GM18511 (cell line): ENCODE results near the gene PLA2G12A.

Experiments
- ATAC-seq: cut with Tn5 transposase; IDR thresholded peaks from one replicate; pipeline ENCODE4 v1.9.1; 2021; ENCODE audit warnings: mild to moderate bottlenecking, moderate library complexity; ENCODE audit not compliant: unreplicated experiment

PLA2G12A gene

DNA sequence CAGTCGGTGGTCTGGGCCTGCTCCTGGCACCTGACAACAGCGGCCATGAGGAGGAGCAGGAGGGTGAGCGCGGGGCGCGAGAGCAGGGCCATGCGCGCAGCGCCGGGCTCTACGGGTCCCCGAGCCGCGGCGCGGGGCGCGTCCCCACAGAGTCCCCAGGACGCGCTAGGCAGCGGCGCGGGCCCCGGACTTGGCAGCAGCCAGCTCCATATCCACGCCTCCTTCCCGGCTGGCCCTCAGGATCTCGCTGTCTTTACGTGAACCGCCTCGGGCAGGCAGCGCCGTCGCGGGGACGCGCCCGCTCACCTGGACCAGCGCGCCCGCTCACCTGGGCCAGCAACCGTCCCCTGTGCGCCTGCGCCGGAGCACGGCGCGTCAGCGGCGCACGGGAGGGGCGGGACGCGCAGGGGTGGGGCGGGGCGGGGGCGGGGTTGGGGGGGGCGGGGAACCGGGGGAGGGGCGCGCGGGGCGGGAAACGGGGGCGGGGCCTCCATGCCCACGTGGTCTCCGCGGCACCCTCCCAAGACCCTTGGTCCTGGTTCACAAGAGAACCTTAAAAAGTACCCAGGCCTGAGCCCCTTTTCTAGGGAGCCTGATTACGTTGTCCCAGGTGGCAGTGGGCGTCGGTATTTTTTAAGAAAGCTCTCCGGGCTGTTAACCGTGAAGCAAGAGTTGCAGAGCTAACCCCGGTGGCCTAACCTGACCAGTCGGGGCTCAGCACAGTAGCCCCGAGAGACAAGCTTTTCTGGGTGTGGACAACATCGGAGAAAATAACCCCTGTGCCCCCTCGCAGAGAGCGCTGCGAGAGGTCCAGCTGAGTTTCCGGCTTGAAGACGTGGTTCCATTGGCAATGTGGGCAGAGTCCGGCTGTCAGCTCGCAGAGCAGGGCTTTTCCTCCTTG lies at the start of gene PLA2G12A:
Gene PLA2G12A (minus strand): TSS at position 353 of the 901 bp plus-strand sequence. CDS start 261 bp downstream, at position 92.
- peak; percentile 85 for ATAC-seq

DNA sequence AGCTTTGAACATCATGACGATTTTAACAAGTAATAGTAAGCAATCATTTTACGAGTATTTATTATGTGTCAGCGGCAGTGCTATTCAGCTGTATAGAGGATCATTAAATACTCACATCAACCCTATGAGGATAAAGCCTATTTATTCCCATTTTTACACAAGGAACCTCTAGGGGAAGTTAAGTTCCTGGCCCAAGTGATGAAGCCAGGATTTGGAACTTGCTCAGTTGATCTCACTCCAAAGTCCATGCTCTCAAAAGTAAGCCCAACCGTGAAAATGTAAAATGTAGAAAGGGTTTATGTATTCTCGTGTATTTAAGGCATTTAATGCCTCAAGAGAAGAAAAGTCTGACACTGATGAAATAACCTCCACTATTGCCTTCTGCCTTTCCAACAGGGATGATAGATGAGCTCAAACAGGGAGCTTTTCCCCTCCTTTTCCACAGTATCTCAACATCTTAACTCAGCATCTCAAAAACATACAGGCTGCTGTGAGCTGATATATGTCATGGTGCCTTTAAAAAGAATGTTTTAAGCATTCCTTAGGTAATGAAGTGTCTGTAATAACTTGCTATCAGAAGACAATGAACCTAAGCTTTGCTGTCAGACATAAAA lies 35.0 kb upstream of the PLA2G12A start:
- ATAC-seq, result no peak

DNA sequence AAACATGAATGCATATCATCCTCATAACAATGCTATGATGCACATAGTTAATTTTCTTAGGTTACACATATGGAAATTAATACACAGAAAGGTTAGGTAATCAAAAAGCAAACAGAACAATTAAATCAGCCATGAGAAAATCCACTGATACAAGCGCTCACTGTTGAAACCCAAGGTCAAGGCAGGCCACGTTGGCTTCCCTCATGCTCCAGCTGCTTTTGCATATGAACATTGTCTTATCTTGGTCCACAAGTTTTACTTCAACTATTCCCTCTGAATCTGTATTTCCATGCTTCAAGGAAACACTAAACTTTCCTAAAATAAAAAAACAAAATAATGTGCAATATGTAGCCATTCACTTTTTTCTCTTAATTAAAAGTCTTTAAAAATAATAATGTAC lies 34.5 kb upstream of the PLA2G12A start:
- no peak for ATAC-seq

DNA sequence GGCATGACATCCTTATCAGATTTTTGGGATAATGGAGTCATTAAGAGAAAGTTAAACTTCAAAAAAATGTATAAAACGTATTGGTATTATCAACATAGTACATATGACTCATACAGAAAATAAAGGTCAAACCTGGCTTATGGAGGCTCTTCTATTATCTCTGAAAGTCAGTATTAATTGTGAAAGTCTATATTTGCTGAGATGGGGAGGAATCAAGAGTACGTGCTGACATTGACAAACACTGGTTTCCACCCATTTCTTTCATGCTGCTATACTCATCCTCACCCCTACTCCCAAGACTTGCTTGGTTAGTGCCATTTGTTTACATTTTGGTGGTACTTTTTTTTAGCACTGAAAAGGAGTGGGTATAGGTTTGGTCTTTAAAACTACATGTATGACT lies 30.8 kb upstream of the PLA2G12A start:
- ATAC-seq, result no peak

DNA sequence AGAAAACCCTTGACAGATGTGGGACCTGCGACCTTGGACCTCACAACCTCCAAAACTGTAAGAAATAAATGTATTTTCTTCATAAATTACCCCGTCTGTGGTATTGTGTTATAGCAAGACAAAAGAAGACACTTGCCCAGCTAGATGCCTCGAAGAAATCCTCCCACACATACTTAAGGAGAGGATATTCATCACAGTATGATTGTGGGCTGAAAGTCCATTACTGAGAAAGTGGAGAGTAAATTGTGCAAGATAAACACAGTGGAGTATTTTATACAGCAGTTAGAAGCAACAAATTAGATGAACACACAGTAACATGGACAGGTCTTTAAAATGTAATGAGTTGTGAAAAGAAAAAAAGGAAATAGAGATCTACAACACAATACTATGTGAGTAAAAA lies 25.8 kb upstream of the PLA2G12A start:
- ATAC-seq, result no peak

DNA sequence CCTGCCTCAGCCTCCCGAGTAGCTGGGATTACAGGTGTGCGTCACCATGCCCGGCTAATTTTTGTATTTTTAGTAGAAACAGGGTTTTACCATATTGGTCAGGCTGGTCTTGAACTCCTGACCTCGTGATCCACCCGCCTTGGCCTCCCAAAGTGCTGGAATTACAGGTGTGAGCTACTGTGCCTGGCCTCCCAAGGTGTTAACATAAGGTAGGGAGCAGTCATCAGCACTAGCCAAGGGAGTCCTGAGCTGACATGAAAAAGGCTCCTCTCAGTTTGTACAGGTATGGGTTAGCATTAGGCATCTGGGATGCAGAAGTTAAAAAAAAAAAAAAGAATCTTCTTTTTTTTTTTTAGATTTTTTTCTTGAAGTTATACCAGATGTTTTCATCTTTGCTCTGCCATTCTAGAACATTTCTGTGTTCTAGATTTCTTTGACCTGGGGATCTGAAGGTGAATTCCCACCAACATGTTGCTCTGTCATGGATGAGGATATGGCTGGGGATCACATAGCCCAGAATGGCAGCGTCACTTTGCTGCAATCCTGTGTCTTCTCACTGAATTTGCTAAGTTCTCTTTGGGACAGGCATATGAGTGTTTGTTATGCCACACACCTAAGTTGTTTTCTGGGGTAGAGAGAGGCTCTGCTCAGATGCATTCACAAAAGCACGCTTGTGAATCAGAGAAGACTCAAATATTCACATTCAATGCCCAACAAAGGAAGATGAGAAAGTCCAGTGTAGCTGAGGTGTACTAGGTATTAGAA lies 24.4 kb upstream of the PLA2G12A start:
- ATAC-seq, result no peak

DNA sequence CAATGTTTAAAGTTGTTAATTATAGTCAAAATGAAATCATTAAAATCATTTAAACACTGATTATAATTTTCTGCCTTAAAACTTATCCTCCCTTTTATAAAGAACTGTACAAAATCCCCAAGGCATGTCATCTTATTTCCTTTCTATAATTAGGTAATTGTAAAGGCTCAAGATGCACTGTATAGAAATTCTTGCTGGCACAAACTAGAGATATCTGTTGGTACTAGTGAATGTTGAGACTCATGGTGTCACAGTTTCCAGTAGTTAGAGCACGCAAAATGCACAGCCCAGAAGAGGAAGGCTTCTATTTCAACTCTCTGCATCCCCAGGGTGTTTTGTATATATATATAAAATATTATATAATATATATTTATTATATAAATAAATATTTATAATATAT lies 22.7 kb upstream of the PLA2G12A start:
- ATAC-seq, result no peak

DNA sequence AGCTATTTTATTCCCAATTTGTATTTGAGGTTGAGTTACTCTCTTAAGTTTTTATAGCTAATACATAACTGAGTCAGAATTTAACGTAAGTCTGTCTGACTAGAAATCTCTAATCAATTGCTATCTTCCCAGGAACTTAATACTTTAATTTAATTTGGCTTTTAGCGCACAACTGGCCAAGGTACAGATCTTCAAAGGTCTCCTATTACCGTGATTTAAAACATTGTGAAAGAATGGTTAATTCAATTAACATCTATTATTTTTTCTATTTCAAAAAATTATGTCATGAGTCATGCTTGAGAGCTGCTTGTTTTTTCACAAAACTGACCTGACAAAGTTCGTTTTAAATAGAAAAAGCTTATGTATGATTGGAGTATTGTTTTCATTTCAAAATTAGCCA lies 22.0 kb upstream of the PLA2G12A start:
- ATAC-seq, result no peak

DNA sequence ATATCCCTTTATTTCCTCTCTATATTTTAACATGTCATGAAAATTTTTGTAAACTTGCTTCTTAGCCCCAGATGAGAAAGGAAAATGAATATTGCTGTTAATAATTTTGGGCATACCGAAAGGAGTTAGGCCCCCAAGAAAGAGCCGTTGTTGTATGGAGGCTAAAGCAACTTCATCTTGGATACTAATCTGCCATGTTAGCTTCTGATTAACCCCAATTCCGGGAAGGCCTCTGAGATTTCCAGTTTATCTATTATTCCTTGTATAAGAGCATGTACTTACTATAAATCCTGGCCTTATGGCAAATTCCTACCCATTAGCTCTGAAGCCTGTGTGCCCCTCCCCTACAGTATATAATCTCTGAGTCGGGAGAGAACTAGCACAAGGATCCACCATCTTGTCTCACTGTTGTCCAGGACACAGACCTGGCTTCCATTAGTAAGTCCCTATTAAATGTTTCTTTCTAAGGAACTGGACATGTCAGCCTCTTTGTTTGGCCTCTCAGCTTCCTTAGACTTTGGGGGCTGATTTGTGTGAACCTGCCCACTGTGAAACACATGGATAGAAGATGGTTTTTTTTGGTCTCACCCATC lies 20.9 kb upstream of the PLA2G12A start:
- ATAC-seq, result no peak

DNA sequence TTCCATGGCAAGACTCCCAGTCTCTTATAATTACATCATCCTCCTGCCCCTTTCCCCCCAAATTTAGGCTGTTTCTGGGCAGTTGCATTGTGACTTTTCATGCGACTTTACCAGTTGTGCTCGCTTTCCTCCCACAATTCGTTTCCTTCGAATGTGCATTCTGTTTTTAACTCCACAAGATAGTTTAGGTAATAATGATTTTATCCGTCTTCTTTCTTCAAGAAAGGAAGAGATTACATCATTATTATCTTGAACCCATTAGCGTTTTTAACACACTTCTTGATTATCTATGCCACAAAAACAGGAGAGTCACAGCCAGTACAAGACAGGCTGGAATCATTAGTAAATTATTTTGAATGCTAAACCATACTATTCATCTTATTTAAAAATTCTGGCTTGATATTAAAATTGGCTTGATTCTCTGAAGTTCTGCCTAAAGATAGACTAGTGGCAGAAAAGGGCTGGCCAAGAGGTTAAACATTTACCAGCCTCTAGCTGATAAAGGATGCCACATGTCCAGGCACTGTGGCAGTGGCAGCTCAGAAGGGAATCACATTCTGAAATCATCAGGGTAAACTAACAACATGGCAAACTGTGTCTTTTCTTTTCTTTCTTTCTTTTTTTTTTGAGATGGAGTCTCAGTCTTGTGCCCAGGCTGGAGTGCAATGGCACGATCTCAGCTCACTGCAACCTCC lies 19.7 kb upstream of the PLA2G12A start:
- ATAC-seq, result no peak

DNA sequence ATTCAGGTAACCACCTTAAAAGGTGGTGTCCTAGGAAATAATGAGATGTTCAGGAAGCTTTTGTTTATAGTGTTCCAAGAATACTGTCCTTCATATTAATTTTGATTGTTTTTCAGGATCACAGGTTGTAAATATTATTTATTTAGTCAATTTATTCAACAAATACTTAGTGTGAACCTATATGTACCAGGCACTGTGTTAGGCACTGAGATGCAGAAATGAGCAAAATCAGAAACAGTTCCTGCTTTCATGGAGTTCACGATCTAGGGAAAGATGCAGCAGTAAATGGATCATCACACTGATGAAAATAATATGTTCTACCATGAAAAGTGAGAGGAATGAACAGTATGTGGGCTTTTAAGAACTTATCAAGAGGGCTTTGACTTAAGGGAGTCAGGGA lies 18.2 kb upstream of the PLA2G12A start:
- no peak for ATAC-seq

DNA sequence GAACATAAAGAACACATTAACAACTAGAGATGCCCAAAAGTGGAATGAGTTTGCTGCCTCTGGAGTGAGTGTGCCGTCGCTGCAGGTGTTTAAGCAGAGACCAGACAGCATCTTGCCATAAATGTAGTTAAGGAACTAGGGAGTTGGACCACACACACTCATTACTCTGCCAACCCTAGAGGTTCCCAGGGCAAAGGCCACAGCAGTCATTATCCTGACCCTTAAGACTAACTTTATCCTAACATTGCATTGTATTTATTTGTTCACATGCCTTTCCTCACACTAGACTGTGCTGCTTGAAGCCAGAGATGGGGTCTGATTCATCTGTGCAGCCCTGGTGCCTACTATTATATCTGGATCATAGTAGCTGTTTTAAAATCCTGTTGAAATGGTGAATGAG lies 16.9 kb upstream of the PLA2G12A start:
- ATAC-seq, result no peak

DNA sequence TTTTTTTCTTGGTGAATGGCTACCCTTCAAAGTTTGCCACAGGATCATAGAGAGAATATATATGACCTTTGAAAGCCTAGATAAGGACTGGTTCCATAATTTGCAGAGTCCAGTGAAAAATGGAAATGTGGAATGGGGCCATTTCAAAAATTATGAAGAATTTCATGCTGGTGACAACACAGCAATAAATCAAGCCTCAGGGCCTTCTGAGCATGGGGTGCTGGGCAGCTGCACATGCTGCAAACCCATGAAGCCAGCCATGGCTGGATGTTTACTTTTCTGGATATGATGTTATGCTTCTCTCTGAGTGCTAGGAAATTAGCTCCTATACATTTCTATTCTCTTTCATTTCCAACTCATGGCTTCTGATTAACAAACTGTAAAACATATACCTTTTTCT lies 16.0 kb upstream of the PLA2G12A start:
- no peak for ATAC-seq

DNA sequence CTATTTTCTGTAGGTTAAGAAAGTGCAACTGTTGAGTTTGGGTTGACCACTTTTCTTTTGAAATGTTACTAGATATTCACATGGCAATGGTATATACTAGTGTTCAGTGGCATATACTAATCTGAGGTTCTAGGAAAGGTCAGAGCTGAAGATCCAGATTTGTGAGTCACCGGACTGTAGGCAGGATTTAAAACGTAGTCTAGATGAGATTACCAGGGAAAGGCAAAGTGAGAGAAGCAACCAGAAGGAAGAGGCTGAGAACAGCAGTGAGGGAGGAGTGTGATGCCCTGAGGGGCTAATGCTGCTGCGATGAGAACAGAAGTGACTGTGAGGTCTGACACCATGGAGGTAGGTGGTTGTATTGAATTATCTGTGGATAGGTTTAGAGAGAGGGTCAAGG lies 9.7 kb upstream of the PLA2G12A start:
- ATAC-seq, result no peak

DNA sequence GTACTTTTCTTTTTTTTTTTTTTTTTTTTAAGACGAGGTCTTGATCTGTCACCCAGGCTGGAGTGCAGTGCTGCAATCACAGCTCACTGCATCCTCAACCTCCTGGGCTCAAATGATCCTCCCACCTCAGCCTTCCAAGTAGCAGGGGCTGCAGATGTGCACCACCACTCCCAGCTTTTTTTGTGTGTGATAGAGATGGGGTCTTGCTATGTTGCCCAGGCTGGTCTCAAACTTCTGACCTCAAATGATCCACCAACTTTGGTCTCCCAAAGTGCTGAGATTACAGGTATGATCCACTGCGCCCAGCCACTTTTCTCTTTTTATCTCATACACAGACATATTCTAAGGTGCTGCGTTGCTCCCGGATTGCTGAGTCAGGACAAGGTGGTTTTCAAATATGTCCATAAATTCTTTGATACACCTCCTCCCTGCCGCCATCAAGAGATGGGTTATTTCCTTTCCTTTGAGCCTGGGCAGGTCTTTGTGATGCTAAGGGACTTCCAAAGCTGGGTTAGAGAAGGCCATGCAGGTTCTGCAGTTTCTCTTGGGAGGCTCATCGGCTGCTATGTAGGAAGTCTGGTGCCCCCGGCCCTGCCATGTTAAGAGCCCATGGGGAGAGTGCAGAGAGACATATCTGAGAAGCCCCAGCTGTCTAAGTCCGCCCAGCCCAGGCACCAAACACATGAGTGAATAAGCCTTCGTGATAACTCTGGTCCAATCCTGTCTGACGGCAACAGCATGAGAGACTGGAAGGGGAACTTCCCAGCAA lies 8.4 kb upstream of the PLA2G12A start:
- ATAC-seq, result no peak

DNA sequence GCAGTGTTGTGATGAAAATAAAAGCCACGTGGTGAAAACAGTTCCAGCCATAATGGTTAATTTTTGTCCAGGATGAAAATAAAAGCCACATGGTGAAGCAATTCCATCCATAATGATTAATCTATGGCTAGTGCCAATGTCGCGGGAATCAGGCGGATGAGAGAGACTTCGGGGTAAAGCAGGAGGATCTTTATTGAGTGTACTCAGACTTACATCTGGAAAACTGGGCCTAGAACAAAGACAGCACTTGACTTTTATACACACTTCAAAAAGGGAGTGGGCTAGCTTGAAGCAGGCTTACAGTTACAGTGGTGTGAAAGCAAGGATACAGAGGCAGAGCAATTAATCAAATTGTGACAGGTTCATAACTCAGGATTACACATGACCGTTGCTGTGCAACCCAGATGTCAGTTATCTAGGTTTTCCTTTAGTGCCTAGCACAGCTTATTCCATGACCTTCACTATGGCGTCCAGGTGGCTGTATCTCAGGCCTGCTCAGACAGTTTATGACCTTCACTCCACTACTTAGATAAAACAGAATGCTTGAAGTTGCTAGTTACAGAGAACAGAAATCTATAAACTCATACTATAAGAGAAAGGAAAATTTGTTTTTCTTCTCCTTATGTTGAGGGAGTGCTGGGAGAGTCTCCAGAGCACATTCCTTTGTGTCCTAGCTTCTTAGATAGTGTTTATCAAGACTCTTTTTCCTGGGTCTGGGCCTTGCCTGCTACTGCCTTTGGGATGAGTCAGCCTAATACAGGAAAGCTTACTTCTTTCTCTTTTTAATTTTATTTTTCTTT lies 5.9 kb upstream of the PLA2G12A start:
- ATAC-seq, result no peak

DNA sequence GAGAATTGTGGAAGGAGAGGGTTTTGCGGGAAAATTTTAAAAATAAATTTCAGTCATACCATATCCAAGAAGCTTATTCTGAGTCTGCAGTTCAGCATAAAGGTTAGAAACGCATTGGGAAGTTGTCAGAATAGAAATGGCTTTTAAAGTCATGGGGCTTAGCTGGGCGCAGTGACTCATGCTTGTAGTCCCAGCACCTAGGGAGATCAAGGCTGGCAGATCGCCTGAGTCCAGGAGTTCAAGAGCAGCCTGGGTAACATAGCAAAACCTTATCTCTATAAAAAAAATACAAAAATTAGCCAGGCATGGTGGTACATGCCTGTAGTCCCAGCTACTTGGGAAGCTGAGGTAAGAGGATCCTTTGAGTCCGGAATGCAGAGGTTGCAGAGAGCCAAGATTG lies 3.9 kb upstream of the PLA2G12A start:
- ATAC-seq, result no peak

DNA sequence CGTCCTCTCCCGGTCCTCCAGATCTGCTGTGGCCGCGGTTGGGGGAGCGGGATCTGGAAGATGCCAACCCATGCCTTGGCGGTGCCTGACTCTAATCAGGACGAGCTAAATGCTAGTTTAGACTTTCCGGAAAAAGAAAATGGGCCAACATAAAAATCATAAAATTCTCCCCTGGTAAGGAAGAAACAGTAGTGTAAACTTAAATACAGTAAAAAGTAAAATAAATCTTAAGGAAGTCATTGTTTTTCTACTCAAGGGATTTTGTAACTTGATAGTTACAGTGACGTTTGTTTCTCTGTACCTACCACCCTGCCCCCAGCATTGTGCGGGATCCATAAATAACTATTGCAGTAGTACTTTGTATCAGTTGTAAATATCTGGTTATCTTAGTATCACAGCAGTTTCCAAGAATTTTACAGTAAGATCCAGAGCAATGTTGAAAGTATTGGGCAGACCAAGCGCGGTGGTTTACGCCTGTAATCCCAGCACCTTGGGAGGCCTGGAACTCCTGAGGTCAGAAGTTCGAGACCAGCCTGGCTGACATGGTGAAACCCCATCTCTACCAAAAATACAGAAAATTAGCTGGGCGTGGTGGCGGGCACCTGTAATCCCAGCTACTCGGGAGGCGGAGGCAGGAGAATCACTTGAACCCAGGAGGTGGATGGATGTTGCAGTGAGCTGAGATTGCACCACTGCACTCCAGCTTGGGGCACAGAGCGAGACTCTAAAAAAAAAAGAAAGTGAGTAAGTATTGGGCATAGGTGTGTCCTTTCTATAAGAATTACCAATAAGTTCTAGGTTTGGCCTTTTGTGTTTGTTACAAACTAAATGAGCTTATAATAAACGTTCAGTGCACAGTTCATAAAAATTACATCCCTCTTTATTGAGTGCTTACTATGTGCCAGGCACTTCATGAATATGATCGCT lies 1.0 kb upstream of the PLA2G12A start:
- ATAC-seq, result no peak
